Osteocyte (in vitro differentiated cells): ENCODE data around the gene SELENOM. TPM values are rescaled to one million over a fixed set of nuclear protein-coding genes. Genes with fewer than 3 reads are reported as not detected.
A peak's percentile ranks its signal among the peaks of the same experiment; 100 is the strongest.

Experiments used
- DNase-seq: peaks from one replicate; pipeline ENCODE4 v3.0.0; 2021; ENCODE audit warnings: mixed read lengths; ENCODE audit not compliant: unreplicated experiment; ENCODE audit errors: extremely low spot score
- H3K27ac Mint-ChIP-seq: one replicate; pipeline ENCODE4 v1.8.0; 2021; ENCODE audit warnings: mild to moderate bottlenecking, mixed read lengths; ENCODE audit not compliant: unreplicated experiment
- H3K27me3 Mint-ChIP-seq: one replicate; pipeline ENCODE4 v1.8.0; 2021; ENCODE audit warnings: mixed read lengths; ENCODE audit not compliant: unreplicated experiment
- H3K36me3 Mint-ChIP-seq: one replicate; pipeline ENCODE4 v1.8.0; 2021; ENCODE audit warnings: mixed read lengths; ENCODE audit not compliant: unreplicated experiment
- H3K4me1 Mint-ChIP-seq: one replicate; pipeline ENCODE4 v1.8.0; 2021; ENCODE audit warnings: mixed read lengths; ENCODE audit not compliant: unreplicated experiment
- H3K4me3 Mint-ChIP-seq: one replicate; pipeline ENCODE4 v1.8.0; 2021; ENCODE audit warnings: mild to moderate bottlenecking, moderate library complexity, mixed read lengths; ENCODE audit not compliant: unreplicated experiment
- H3K9me3 Mint-ChIP-seq: one replicate; pipeline ENCODE4 v1.8.0; 2021; ENCODE audit warnings: mixed read lengths; ENCODE audit not compliant: unreplicated experiment
- long read RNA-seq: library from polyadenylated mRNA; unstranded; transcript quantifications from one replicate; pipeline ENCODE4 v2.0.0, GENCODE V29; 2021
- total RNA-seq: library from RNA; stranded (reverse); gene quantifications from 2 replicates; pipeline ENCODE4 v1.2.1, GENCODE V29; 2021
- TF ChIP-seq, protein P1 (sequence below): fragments of 200-600 bp; sonication (generic); IDR thresholded peaks from 2 replicates; pipeline ENCODE4 v1.5.0; 2021; ENCODE audit warnings: antibody characterized with exemption, mild to moderate bottlenecking, moderate library complexity

SELENOM gene, protein sequence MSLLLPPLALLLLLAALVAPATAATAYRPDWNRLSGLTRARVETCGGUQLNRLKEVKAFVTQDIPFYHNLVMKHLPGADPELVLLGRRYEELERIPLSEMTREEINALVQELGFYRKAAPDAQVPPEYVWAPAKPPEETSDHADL
- 176 and 186 TPM in 2 replicates for total RNA-seq
- long read RNA-seq, transcript SELENOM-201 (5 exons, 694 nt), result major isoform, 33 of 37 reads
- long read RNA-seq, partial matches to known transcripts, result 0 of 37 reads
- long read RNA-seq, other reads (novel, unspliced or antisense), result 0 of 37 reads

- TF ChIP-seq, protein P1, sequence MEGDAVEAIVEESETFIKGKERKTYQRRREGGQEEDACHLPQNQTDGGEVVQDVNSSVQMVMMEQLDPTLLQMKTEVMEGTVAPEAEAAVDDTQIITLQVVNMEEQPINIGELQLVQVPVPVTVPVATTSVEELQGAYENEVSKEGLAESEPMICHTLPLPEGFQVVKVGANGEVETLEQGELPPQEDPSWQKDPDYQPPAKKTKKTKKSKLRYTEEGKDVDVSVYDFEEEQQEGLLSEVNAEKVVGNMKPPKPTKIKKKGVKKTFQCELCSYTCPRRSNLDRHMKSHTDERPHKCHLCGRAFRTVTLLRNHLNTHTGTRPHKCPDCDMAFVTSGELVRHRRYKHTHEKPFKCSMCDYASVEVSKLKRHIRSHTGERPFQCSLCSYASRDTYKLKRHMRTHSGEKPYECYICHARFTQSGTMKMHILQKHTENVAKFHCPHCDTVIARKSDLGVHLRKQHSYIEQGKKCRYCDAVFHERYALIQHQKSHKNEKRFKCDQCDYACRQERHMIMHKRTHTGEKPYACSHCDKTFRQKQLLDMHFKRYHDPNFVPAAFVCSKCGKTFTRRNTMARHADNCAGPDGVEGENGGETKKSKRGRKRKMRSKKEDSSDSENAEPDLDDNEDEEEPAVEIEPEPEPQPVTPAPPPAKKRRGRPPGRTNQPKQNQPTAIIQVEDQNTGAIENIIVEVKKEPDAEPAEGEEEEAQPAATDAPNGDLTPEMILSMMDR, result peak; percentile 96
- Mint-ChIP-seq H3K4me3 (peak within 1 kb of the TSS; percentile 93), H3K9me3 (no peaks in the 10 kb centered on the region), H3K4me1 (peaks cover 34% of the 10 kb centered on the region), H3K27ac (peak within 1 kb of the TSS; percentile 90), H3K36me3 (peaks cover 2% of the 10 kb centered on the region), H3K27me3 (no peaks in the 10 kb centered on the region)
- peak; percentile 99 for DNase-seq
Observed at GRCh38 chr22:31107178-31107893, at the start of gene SELENOM. SELENOM (minus strand) TSS chr22:31107568; CDS start chr22:31107505, 63 bp downstream.

DNA sequence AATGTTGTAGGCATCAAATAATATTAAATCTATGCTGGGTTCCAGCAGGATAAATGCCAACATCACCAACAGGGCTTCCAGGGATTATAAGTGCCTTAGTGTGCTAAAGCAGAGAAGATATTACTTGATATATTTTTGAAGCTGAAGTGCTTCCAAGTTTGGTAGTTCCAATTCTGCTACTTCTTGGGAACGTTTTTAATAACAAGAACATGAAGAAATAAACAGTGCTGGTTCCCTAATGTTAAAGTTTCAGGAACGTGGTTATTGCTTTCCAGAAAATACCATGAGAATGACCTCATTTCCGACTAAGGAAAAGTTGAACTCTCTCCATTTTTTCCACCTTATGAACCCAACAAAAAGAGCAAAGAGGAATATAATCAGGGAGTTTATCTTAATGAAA is 48.1 kb upstream of the SELENOM start:
- no peak for DNase-seq
- TF ChIP-seq, protein P1, result no peak
- Mint-ChIP-seq H3K4me3 (no peak overlapping the region), H3K27ac (no peak overlapping the region), H3K36me3 (no peaks in the 10 kb centered on the region), H3K27me3 (no peaks in the 10 kb centered on the region), H3K4me1 (peaks cover 7% of the 10 kb centered on the region), H3K9me3 (no peaks in the 10 kb centered on the region)

DNA sequence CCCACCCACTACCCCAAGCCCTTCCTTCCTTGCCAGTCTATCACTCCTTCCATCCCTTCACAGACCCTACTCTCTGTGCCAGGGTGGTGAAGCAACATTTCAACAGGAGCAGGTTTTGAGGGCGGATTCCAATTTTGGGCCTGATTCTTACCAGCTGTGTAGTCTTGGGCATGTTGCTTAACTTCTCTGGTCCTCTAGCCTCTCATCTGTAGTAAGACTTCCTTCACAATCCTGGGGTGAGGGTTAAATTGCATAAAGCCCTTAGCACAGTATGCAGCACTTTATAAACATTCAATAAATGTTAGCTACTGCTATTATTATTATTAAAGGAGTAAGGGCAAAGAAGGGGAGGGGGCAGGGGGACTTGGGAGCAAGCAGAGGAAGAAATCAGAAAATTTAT is 47.6 kb upstream of the SELENOM start:
- DNase-seq, result no peak
- Mint-ChIP-seq H3K9me3 (no peaks in the 10 kb centered on the region), H3K27ac (no peak overlapping the region), H3K27me3 (no peaks in the 10 kb centered on the region), H3K4me3 (no peak overlapping the region), H3K36me3 (no peaks in the 10 kb centered on the region), H3K4me1 (peaks cover 6% of the 10 kb centered on the region)
- TF ChIP-seq, protein P1, result no peak

DNA sequence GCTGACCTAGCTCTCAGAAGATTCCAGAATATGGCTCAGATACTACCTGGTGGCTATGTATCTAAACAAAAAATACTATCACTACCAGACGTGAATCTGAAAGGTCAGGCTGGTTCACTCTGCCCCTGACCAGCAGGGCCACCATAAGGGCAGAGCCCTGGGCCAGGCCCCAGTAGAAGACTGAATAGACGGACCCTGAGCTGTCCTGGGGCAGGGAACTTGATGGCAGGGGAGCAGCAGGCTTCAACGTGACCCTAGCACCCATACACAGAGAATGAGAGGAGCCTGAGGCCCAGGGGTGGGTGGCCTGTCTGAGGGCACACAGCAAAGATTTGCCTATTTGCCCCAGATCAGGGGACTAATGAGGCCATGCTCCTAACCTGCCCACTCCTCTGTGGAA is 46.0 kb upstream of the SELENOM start:
- TF ChIP-seq, protein P1, result no peak
- no peak overlapping the region for H3K4me3 Mint-ChIP-seq
- H3K9me3 Mint-ChIP-seq, result no peaks in the 10 kb centered on the region
- H3K4me1 Mint-ChIP-seq, result peaks cover 14% of the 10 kb centered on the region
- H3K27me3 Mint-ChIP-seq, result no peaks in the 10 kb centered on the region
- no peak for DNase-seq
- H3K36me3 Mint-ChIP-seq, result no peaks in the 10 kb centered on the region
- no peak overlapping the region for H3K27ac Mint-ChIP-seq

DNA sequence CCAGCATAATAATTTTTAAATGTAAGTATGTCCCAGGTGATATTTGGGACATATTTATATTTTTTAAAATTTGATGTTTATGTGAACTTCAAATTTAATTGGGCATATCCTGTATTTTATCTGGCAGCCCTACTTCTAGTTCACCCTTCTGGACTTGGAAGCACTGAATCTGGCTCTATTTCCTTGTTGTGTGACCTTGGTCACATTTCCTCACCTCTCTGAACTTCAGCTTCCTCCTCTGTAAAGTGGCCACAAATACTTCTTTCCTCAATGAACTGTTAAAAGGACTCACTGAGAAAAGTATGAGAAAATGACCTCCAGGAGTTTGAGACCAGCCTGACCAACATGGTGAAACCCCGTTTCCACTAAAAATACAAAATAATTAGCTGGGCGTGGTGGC is 44.5 kb upstream of the SELENOM start:
- H3K27ac Mint-ChIP-seq, result no peak overlapping the region
- TF ChIP-seq, protein P1, result no peak
- H3K4me3 Mint-ChIP-seq, result no peak overlapping the region
- no peaks in the 10 kb centered on the region for H3K27me3 Mint-ChIP-seq
- no peaks in the 10 kb centered on the region for H3K36me3 Mint-ChIP-seq
- H3K9me3 Mint-ChIP-seq, result no peaks in the 10 kb centered on the region
- no peak for DNase-seq
- peaks cover 14% of the 10 kb centered on the region for H3K4me1 Mint-ChIP-seq
